Naive thymus-derived CD4-positive, alpha-beta T cell (primary cell): Measurements from ENCODE around the gene DYNAP. TPM values are rescaled to one million over a fixed set of nuclear protein-coding genes. Genes with fewer than 3 reads are reported as not detected.

Experiments used
- ATAC-seq: fragments of 150-1000 bp; cut with Tn5 transposase; 2 replicates; pipeline ENCODE4 v1.10.0; 2021; ENCODE audit warnings: mild to moderate bottlenecking, moderate library complexity
- CTCF ChIA-PET: fragments of 350-600 bp; sonication (Branson Sonifier 250); formaldehyde crosslinking; loops from one replicate; lab custom pipeline; 2021; ENCODE audit warnings: antibody characterized with exemption; lab: Charles Lee
- POLR2A ChIA-PET: fragments of 350-600 bp; sonication (Branson Sonifier 250); formaldehyde crosslinking; loops from one replicate; lab custom pipeline; 2021; ENCODE audit warnings: antibody characterized with exemption, inconsistent platforms; lab: Charles Lee
- DNase-seq, 9 donors: peaks; one replicate each; pipeline versions ENCODE4 v3.0.0 to v3.0.0-alpha.2; 2020 to 2022; ENCODE audit warnings: mixed read lengths in 1 of 9
- H3K27ac ChIP-seq: one replicate; pipeline ENCODE4 v1.7.0; 2013; ENCODE audit warnings: mild to moderate bottlenecking, low read depth, low read length, moderate library complexity
- H3K27me3 ChIP-seq, 2 donors: one replicate each; pipeline ENCODE4 v1.7.0; 2013; ENCODE audit warnings: low read length in 2 of 2, mild to moderate bottlenecking in 2 of 2, moderate library complexity in 2 of 2; ENCODE audit not compliant: control insufficient read depth in 2 of 2, insufficient read depth in 2 of 2
- H3K36me3 ChIP-seq, 3 experiments: 1 replicate in 2 of 3; 2 replicates in 1 of 3; pipeline ENCODE4 v1.7.0; 2013; ENCODE audit warnings: low read length in 3 of 3, mild to moderate bottlenecking in 3 of 3, moderate library complexity in 1 of 3; ENCODE audit not compliant: insufficient read depth in 3 of 3, control insufficient read depth in 2 of 3
- H3K4me1 ChIP-seq, 2 donors: one replicate each; pipeline ENCODE4 v1.7.0; 2013; ENCODE audit warnings: low read length in 2 of 2, mild to moderate bottlenecking in 2 of 2, moderate library complexity in 1 of 2; ENCODE audit not compliant: control insufficient read depth in 2 of 2, insufficient read depth in 2 of 2
- H3K4me3 ChIP-seq: 2 replicates; pipeline ENCODE4 v1.7.0; 2013; ENCODE audit warnings: mild to moderate bottlenecking, low read length
- H3K9me3 ChIP-seq, 3 experiments: 1 replicate in 2 of 3; 2 replicates in 1 of 3; pipeline ENCODE4 v1.7.0; 2013; ENCODE audit warnings: low read length in 3 of 3; ENCODE audit not compliant: control insufficient read depth in 2 of 3
- H3K27ac Mint-ChIP-seq, 9 donors: one replicate each; pipeline ENCODE4 v1.8.0; 2020 to 2022; ENCODE audit warnings: mixed read lengths in 9 of 9, mild to moderate bottlenecking in 8 of 9, moderate library complexity in 5 of 9, inconsistent platforms in 2 of 9
- H3K27me3 Mint-ChIP-seq, 5 donors: one replicate each; pipeline ENCODE4 v1.8.0; 2021 to 2022; ENCODE audit warnings: mixed read lengths in 5 of 5, mild to moderate bottlenecking in 1 of 5
- H3K36me3 Mint-ChIP-seq, 5 donors: one replicate each; pipeline ENCODE4 v1.8.0; 2020 to 2022; ENCODE audit warnings: mixed read lengths in 5 of 5, mild to moderate bottlenecking in 3 of 5, inconsistent platforms in 1 of 5
- H3K4me1 Mint-ChIP-seq, 7 donors: one replicate each; pipeline ENCODE4 v1.8.0; 2020 to 2022; ENCODE audit warnings: mixed read lengths in 7 of 7, mild to moderate bottlenecking in 3 of 7, inconsistent platforms in 1 of 7
- H3K4me3 Mint-ChIP-seq, 10 donors: one replicate each; pipeline ENCODE4 v1.8.0; 2020 to 2022; ENCODE audit warnings: mild to moderate bottlenecking in 10 of 10, mixed read lengths in 10 of 10, moderate library complexity in 6 of 10, inconsistent platforms in 2 of 10
- H3K9me3 Mint-ChIP-seq, 11 donors: one replicate each; pipeline ENCODE4 v1.8.0; 2020 to 2022; ENCODE audit warnings: mixed read lengths in 11 of 11, mild to moderate bottlenecking in 4 of 11, inconsistent platforms in 1 of 11, moderate library complexity in 1 of 11
- intact Hi-C, 2 donors: fragments of 100-400 bp; cut with micrococcal nuclease; formaldehyde crosslinking; loops; one replicate each; pipeline ENCODE4 v1.15.1; 2023
- polyA plus RNA-seq, 2 donors: library from polyadenylated mRNA; unstranded; fragments of 300-500 nt; fragmentation: Illumina TruSeq; gene quantifications; one replicate each; pipeline ENCODE4 v1.2.3, GENCODE V29; 2021
- total RNA-seq, 6 experiments: library from RNA in 5 of 6; stranded (reverse) in 5 of 6; gene quantifications; 1 replicate in 5 of 6; 2 replicates in 1 of 6; pipeline ENCODE4 v1.2.3 and lab custom pipeline; 2021 to 2026

DYNAP gene
- total and polyA plus RNA-seq, 7 experiments from 2014 or later, result not detected

DNA sequence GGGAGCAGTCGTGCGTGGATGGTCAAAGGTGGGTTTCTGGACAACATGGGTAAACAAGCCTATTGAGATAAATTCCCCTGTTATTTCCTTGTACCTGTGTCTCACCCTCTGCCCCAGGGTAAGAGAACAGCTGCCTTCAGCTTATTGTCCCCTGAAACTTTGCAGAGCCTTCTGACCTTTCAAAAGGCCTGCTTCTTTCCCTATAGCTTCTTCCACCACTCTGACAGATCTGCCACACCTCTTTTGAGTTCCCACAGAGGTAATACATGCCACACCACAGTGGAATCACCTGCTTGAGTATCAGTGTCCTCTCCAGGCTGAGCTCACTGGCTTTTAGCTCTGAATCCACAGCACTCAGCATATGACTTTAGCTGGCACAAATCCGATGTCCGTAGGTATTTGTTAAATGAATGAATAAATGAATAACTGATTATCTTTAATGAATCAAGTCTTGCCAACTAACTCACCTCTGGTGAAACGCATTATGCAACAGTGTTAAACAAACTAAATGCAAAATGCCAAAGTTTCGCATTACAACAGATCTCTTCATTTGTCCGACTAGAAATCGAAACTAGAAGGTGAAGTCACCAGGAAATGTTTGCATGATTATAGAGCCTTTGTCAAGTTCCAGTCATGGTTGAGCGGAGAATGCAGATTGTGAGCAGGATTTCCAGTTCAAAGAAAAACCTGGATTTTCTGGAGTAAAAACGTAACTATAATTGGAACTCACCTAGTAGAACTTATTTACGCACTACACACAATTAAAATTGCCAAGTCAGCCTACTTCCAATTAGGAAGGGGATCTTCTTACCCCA lies 16.4 kb downstream of the DYNAP start:
- H3K36me3 Mint-ChIP-seq, result no peaks in the 10 kb centered on the region
- H3K27me3 Mint-ChIP-seq, result peaks cover 0 to 19% (median 6%) of the 10 kb centered on the region in 5 donors
- peak overlapping the region in 2 of 10 donors; percentile 11 to 22 for H3K4me3 Mint-ChIP-seq
- peaks cover 0 to 4% (median 0%) of the 10 kb centered on the region in 7 donors for H3K4me1 Mint-ChIP-seq
- Histone ChIP-seq H3K27ac (no peak overlapping the region), H3K4me3 (no peak overlapping the region), H3K4me1 (no peaks in the 10 kb centered on the region), H3K36me3 (no peaks in the 10 kb centered on the region), H3K27me3 (no peaks in the 10 kb centered on the region), H3K9me3 (no peaks in the 10 kb centered on the region)
- ATAC-seq (no peak), DNase-seq (no peak)
- CTCF ChIA-PET, result no interaction called here
- intact Hi-C loops, result no loop called here
- H3K27ac Mint-ChIP-seq, result no peak overlapping the region
- POLR2A ChIA-PET, result no interaction called here
- peaks cover 0 to under 1% (median 0%) of the 10 kb centered on the region in 11 donors for H3K9me3 Mint-ChIP-seq

DNA sequence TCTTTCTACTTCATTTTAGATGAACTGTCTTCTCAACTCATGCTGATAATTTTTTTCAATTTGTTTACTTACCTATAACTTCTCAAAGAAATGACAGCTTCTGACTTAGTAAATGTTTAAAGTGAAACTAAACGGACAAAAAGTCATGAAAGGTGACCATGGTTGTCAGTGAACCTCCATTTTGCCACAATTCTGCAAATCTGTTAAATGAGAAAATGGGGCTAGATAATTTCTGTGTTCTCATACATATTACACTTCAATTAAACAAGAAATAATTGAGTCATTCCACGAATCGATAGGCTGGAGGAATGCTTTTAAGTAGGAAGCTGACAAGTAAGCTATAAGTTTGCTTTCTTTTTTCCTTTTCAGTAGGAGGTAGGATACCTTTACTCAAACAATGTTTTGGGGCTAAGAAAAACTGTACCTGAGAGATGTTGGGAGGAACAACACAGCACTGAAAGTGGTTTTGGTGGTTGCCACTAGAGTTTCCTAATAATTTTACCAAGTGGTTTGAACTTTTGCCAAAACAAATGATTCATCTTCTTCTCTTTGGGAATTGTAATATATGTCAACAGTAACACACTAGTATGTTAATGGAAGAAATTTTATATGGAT lies 17.1 kb downstream of the DYNAP start:
- no peak for ATAC-seq
- H3K36me3 ChIP-seq, result no peaks in the 10 kb centered on the region
- Mint-ChIP-seq H3K27ac (no peak overlapping the region), H3K4me3 (peak overlapping the region in 1 of 10 donors; percentile 5), H3K9me3 (peaks cover 0 to 8% (median 0%) of the 10 kb centered on the region in 11 donors), H3K36me3 (no peaks in the 10 kb centered on the region), H3K27me3 (peaks cover 0 to 19% (median 6%) of the 10 kb centered on the region in 5 donors), H3K4me1 (peaks cover 0 to 4% (median 0%) of the 10 kb centered on the region in 7 donors)
- intact Hi-C loops, result no loop called here
- DNase-seq, result no peak
- H3K9me3 ChIP-seq, result no peaks in the 10 kb centered on the region
- no peak overlapping the region for H3K4me3 ChIP-seq
- POLR2A ChIA-PET, result no interaction called here
- H3K27ac ChIP-seq, result no peak overlapping the region
- H3K27me3 ChIP-seq, result no peaks in the 10 kb centered on the region
- CTCF ChIA-PET, result no interaction called here
- H3K4me1 ChIP-seq, result no peaks in the 10 kb centered on the region

DNA sequence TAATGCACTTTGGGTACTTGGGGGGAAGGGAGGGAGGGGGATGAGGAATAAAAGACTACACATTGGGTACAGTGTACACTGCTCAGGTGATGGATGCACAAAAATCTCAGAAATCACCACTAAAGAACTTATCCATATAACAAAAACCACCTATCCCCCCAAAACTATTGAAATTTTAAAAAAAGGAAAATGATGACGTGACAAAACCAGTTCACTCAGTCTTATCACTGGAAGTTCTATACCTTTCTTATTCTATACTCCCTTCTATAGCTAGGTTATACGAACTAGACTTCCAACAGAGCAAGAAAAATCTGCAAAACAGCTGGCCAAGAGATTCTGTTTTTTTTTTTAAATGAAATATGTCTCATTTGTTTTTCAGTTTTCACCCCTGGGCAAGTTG lies 20.8 kb downstream of the DYNAP start:
- Mint-ChIP-seq H3K27ac (no peak overlapping the region), H3K4me1 (peaks cover 0 to 8% (median 0%) of the 10 kb centered on the region in 7 donors), H3K36me3 (no peaks in the 10 kb centered on the region), H3K4me3 (no peak overlapping the region), H3K9me3 (peaks cover 0 to 9% (median 0%) of the 10 kb centered on the region in 11 donors), H3K27me3 (peaks cover 2 to 19% (median 6%) of the 10 kb centered on the region in 5 donors)
- POLR2A ChIA-PET, result no interaction called here
- CTCF ChIA-PET, result no interaction called here
- H3K4me3 ChIP-seq, result no peak overlapping the region
- H3K27me3 ChIP-seq, result no peaks in the 10 kb centered on the region
- ATAC-seq (no peak), DNase-seq (no peak)
- H3K9me3 ChIP-seq, result no peaks in the 10 kb centered on the region
- intact Hi-C loops, result no loop called here
- no peak overlapping the region for H3K27ac ChIP-seq
- H3K36me3 ChIP-seq, result no peaks in the 10 kb centered on the region
- H3K4me1 ChIP-seq, result no peaks in the 10 kb centered on the region

DNA sequence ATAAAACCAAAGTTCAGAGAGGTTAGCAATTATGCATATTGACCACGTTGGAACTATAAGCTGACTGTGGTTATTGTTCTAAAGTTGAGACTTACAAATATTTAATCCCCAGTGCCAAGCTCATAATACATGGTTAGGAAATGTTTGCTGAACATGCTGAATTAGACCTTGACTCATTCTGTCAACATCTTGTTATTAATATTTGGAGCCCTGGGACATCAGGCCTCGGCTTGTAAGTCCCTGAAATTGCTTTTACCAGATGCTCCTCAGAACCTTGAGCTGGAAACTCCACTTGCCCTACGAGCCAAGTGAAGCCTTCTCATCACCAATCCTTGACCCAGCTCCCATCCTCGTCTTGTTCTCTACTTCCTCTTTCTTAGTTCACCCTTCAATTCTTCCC lies 21.2 kb downstream of the DYNAP start:
- peaks cover 2 to 17% (median 6%) of the 10 kb centered on the region in 5 donors for H3K27me3 Mint-ChIP-seq
- intact Hi-C loops, result no loop called here
- no peaks in the 10 kb centered on the region for H3K36me3 ChIP-seq
- H3K4me1 Mint-ChIP-seq, result peaks cover 0 to 10% (median 0%) of the 10 kb centered on the region in 7 donors
- ChIA-PET POLR2A (no interaction called here), CTCF (no interaction called here)
- no peaks in the 10 kb centered on the region for H3K27me3 ChIP-seq
- H3K4me3 ChIP-seq, result no peak overlapping the region
- no peaks in the 10 kb centered on the region for H3K4me1 ChIP-seq
- no peak for ATAC-seq
- no peak overlapping the region for H3K27ac ChIP-seq
- no peaks in the 10 kb centered on the region for H3K9me3 ChIP-seq
- no peak overlapping the region for H3K27ac Mint-ChIP-seq
- peaks cover 0 to 9% (median 0%) of the 10 kb centered on the region in 11 donors for H3K9me3 Mint-ChIP-seq
- no peak overlapping the region for H3K4me3 Mint-ChIP-seq
- DNase-seq, result no peak
- H3K36me3 Mint-ChIP-seq, result no peaks in the 10 kb centered on the region

- Histone ChIP-seq H3K27ac (no peak overlapping the region), H3K36me3 (no peaks in the 10 kb centered on the region), H3K9me3 (no peaks in the 10 kb centered on the region), H3K4me3 (no peak overlapping the region), H3K4me1 (no peaks in the 10 kb centered on the region), H3K27me3 (no peaks in the 10 kb centered on the region)
- DNase-seq, result no peak
- CTCF ChIA-PET, result no interaction called here
- Mint-ChIP-seq H3K9me3 (peaks cover 0 to 9% (median 0%) of the 10 kb centered on the region in 11 donors), H3K27ac (no peak overlapping the region), H3K36me3 (no peaks in the 10 kb centered on the region), H3K4me1 (peaks cover 0 to 10% (median 0%) of the 10 kb centered on the region in 7 donors), H3K4me3 (no peak overlapping the region), H3K27me3 (peaks cover 2 to 11% (median 6%) of the 10 kb centered on the region in 5 donors)
- POLR2A ChIA-PET, result no interaction called here
- no peak for ATAC-seq
- intact Hi-C loops, result no loop called here
Measured at GRCh38 chr18:54613174-54613573, 22.1 kb downstream of the DYNAP start.

DNA sequence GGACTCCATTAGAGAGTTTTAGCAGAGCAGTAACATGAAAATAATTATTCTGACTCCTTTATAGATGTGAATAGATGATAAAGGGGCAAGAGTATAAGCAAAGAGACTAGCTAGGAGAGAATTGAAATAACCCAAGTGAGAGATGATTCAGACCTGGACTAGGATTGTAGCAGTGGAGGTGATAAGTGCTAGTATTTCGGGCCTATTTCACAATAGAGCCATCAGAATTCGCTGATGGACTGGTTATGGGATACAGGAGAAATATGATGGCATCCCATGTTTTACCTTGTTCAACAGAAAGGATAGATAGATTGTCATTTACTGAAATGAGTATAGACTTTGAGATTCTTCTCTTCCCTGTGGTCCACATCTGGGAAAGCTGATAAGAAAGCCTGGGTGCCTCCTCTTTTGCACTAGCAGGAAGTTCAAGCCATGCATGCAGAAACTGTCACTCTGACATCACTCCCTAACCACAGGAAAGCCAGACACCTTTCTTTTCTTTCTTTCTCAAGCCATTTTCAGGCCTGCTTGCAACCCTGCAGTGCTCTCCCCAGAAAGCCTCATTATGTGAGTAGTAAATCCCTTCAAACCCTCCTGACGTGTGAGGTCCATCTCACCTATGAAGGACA lies 25.3 kb downstream of the DYNAP start:
- Histone ChIP-seq H3K36me3 (no peaks in the 10 kb centered on the region), H3K4me1 (no peaks in the 10 kb centered on the region), H3K27ac (no peak overlapping the region), H3K27me3 (no peaks in the 10 kb centered on the region), H3K9me3 (no peaks in the 10 kb centered on the region), H3K4me3 (no peak overlapping the region)
- Mint-ChIP-seq H3K9me3 (peaks cover 0 to 9% (median 0%) of the 10 kb centered on the region in 11 donors), H3K27me3 (peaks cover 0 to 8% (median 4%) of the 10 kb centered on the region in 5 donors), H3K4me1 (peaks cover 0 to 10% (median 0%) of the 10 kb centered on the region in 7 donors), H3K36me3 (peaks cover 0 to 5% (median 0%) of the 10 kb centered on the region in 5 donors), H3K4me3 (no peak overlapping the region), H3K27ac (no peak overlapping the region)
- POLR2A ChIA-PET, result no interaction called here
- intact Hi-C loops, result no loop called here
- DNase-seq (no peak), ATAC-seq (no peak)
- CTCF ChIA-PET, result no interaction called here
